Caki2 (cell line): Measurements from ENCODE around the gene EVL. TPM values are rescaled to one million over a fixed set of nuclear protein-coding genes. Genes with fewer than 3 reads are reported as not detected.

Experiments used
- DNase-seq: peaks from one replicate; pipeline ENCODE4 v3.0.0-alpha.2; 2015; ENCODE audit warnings: low read depth
- in situ Hi-C: cut with HindIII; loops from 2 replicates; pipeline ENCODE4 v1.10.0; 2016; ENCODE audit warnings: low sequenced_read_pairs, low pct_unique_long_range_greater_than_20kb, mixed read lengths
- total RNA-seq: library from RNA; depleted of rRNA; stranded (reverse); fragments of >200 nt; shearing (Covaris generic); gene quantifications from 2 replicates; pipeline ENCODE4 v1.2.3, GENCODE V29; 2014; ENCODE audit warnings: low replicate concordance

The EVL gene
- total RNA-seq, 1 experiment from 2014 or later: 2.1 TPM

DNA sequence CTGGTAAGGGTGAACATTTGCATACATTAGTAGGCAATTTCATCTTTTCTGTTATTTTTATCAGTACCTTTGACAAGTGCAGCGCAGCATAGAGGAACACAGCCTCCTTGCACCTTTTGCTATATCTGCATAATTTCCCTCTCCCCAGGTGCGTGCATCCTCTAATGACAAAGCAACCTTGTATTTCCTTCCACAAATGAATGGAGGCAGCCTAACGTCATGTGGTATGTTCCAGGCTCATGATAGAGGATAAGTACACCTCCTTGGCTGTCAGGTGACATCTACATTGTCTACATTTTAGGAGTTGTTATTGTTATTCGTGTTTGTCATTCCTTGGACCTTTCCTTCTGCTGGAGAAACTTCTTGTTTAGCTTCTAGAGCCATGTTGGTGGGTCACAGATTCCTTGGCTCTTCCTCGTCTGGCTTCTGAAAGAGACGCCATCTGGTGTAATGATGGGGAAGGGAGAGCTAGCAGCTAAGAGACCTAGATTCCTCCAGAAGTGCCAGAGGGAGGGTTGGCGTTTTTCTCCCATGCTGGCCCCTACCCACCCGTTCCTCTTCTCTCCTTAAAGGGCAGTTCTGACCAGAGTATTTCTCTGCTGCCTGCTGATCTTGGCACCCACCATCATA is 37.0 kb downstream of the EVL start:
- DNase-seq: no peak
- in situ Hi-C loops: no loop called here

DNA sequence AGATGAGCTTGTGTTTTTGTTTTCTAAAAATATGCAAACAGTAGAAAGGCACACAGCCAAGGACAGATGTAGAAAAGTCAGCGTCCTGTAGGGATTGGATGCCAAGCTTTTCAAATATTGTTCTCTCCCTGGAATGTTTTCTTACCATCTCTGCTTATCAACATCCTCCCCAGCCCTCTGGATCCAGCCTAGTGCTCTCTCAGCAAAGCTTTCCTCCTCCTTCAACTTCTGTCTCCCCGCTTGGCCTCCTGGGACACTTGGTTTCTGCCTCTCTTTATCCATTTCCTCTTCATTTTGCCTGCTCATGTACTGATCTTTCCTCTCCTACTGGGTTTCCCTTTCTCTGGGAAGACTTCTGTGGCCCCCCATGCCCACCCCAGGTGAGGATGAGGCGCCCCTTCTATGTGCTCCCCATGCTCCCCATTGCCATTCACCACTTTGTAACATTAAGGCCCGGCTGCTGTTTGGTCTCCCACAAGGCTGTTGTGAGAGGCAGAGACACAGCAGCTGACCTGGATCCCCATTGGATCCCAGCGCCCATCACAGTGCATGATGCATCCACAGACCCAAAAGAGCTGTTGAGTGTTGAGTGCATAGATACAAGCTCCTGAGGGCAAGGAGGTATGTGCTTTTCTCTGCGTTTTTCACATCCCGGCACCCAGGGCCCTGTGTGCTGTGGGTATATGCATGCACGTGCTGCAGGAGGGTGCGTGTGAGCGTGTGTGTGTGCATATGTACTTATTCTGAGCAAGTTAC is 38.2 kb downstream of the EVL start:
- in situ Hi-C loops: no loop called here
- DNase-seq: no peak

DNA sequence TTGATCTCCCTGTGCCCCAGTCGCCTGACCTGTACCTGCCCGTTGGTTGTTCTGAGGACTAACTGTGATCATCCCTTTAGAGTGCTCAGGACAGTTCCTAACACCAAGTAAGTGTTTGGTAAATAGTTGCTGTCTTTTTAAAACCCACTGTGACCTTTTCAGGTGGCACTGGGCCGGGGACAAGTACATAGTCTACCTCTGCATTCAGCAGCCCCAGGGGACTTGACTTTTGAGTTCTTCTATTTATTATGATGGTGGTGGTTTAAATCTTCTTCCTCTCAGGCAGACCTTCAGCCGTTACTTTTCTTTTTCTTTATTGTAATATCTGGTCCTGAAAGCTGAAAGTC is 38.8 kb downstream of the EVL start:
- in situ Hi-C loops: no loop called here

DNA sequence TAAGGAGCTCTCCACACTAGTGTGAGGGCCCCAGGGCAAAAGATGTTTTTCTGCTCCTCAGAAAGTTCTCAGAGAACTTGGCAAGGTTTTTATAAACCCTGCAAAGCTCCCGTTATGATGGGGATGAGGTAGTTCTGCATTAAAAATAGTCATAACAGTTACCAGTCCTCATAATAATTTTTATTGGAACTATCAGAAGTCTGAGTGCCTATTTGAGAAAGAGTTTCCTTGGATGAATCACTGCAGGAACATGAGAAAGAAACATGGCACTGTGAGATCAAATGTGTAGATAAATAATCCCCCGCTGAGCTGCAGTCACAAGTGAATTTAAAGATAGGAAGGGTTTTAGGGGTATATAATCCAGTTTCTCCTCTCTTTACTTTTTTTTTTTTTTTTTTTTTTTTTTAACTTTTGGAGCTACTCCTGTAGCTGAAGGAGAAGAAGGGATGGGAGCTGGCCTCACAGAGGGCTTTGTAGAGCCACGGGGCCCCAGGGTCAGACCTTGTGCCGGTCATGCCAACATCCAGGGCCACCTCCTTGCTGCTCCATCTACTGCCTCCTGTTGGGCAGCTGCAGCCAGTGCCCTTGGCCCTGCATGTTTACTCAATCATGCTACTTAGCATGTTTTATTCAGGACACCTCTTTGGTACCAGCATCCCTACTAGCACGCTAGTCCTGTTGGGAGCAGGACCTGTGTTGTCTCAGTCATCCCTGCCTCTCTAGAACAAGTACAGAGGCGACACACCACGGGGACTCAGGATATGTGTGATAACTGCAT is 39.5 kb downstream of the EVL start:
- no peak for DNase-seq
- in situ Hi-C loops: no loop called here

More for the DNA sequence above, 38.8 kb downstream of the EVL start:
- DNase-seq: no peak

DNA sequence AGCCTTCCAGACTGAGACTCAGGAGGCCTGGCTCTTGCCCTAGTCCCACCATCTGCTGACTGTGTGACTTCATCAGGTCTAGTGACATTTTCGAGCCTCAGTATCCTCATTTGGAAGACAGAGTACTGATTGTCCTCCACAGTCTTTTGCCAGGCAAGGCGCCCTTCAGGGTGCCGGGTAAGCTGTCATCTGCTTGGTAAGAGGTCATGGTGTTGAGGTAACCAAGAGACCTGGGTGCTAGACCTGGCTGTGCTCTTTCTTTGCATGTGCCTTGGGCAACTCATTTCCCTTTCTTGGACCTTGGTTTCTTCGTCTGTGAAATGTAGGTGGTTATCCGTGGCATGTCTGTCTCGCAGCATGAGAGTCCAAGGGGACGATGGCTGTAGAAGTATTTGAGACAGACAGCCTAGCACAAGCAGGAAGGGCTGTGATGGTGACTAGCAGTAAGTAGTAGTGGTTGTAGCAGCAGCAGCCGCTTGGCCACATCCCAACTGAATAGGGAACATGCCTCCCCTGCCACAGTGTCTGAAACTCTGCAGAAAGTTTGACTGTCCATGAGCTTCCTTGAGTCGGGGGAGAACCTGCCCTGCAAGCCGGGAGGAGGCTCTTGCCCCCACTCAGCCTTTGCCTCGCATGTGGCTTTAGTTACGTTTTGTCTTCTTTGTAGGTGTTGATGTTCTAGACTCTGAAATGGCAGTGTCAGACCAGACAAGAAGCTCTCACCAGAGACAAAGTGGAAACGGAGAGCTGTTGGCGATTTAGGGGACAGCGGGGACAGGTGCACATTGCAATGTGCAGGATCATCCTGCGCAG is 40.3 kb downstream of the EVL start:
- DNase-seq: no peak
- in situ Hi-C loops: no loop called here

DNA sequence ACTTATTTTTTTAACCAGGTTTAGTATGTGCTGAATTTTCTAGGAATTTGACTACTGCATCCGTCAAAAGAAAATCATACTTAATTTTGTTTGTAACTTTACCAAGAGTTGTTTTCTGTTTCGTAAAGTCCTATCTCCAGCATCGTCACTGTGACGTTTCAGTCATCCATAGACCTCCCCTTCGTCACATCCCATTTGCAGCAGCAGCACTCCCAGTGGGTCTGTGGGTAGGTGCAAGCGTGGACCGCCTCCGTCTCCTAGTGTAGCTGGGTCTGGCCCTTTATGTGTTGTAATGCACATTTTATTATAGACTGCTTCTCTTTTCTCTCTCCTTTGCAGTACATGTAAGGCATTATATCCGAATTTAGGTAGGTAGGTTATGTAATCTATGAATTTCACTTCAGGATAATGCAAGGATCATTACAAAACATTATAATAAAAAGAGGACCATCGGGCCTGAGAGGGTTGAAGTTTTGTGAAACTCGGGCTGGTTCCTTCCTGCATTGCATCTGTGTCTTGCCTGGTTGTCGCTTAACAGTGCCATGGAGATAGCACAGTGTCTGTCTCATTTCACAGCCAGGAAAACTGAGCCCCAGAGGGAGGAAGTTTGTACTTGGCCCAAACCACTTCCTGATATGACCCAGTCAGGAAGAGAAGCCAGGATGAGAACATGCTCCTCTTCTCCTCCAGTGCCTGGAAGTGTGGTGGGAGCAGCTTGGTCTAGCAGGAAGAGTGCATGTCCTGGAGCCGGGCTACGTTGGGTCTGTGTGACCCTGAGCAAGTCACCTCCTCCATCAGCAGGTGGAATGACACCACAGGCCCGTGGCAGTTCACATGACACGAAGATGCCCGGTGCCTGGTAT is 41.3 kb downstream of the EVL start:
- DNase-seq: no peak
- in situ Hi-C loops: no loop called here

DNA sequence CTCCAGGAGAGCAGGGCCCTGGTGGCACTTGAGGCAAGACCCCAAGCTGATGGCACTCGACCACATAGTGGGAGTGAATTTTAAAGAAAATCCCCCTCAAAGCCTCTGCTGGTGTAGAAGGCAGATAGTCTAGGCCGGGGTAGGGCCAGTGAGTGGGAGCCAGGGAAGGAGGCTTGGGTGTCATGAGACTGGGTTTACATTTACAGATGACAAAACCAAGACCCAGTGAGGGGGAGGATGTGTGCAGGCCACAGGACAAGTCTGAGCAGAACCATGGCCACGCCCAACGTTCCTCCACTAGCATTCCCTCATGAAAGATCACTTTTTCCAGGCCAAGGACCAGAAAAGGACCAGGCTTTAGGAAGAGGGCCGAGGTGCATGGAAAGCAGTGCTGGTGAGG is 42.0 kb downstream of the EVL start:
- in situ Hi-C loops: no loop called here
- DNase-seq: no peak

DNA sequence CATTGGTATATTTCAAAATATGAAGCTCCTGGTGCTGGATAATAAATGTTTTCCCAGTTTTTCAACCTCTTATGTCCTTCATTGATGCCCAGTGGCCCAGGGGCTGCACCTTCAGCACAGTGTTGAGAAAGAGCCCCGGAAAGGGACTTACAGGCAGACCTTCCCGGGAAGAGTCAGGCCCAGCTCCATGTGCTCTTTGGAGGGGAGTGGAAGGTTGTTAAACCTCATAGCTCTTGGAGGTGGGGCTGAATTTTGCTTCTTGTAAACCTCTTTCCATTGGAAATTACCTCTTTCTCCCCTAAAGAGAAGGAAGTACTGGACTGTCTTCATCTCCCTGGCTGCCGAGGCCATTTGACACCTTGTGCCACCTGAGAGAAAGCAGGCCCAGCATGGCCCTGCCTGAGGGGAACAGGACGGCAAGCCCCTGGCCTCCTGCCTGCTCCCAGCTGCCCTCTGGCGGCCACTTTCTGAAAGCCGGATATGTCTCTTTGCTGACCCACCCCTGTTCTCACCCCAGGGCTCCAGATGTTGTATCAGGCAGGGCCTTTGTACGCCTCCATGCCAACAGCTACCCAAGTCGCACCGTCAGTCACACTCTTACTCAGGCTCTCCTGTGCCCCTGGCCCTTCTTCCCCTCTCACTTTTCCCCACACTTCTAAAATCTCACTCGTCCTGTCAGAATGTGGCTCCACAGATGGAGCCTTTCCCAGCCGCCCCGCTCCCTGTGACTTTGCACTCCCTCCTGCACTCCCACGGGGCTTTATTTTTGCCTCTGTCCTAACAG is 43.0 kb downstream of the EVL start:
- DNase-seq: peak; percentile 27
- in situ Hi-C loops: no loop called here

DNA sequence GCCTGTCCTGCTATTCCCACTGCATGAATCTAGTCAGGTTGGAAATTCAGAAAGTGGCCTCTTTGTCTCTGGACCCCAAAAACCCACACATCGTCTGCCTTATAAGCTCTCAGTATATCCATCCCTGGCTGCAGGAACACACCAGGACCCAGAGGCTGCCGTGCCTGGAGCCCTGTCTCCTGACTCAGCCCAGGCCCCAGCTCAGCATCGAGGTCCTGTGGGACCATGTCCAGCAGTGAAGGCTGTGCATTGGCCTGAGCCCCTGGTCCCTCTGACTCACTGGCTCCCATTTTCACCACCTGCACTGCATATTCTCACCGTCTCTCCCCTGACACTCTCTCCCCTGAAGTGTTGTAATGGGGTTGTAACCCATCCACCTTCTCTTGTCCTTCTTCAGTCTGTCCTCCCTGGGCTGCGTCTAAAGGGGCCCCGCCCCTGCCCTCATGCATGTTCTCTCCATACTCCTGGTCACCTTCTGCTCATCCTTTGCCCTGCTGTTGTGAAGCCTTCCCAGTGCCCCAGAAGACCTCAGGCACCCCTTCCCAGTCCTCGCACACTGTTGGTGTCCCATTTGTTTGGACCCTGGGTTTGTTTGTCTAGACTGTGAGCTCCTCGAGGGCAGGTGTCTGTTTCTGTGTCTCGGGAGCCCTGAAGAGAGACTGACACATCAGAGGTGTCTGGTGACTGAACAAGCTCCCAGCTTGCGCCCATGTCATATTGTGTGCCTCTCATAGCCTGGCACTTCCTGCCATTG is 43.8 kb downstream of the EVL start:
- in situ Hi-C loops: no loop called here
- no peak for DNase-seq

DNA sequence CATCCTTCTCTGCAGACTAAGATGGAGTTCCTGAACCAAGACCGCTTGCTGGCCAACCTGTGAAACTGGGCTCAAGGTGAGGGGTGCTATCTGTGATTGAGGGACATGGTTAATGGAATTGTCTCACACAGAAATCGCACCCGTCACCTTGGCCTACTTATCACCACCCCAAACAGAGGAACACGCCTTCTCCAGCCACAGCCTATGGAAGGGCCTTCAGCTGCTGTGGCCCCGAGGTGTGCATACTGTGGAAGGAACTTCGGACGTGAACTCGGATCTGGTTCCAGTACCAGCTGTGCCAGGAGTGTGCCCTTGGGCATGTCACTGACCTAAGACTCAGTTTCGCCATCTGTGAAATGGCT is 44.4 kb downstream of the EVL start:
- in situ Hi-C loops: no loop called here
- DNase-seq: no peak

DNA sequence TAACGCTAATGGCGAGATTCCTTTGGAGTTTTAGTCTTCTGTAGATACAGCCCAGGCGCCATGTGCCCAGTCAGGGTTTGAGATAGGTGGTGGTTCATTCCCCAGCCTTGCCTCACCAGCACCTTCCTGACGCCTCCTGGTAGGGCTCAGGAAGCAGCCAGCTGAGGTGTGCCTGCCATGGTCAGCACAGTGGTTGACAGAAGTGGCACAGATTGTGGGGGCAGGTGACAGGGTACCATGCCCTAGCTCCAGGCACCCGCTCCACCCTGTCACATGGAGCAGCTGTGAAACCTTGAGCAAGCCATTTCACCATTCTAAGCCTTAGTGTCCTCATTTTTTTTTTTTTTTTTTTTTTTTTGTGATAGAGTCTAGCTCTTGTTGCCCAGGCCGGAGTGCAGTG is 45.6 kb downstream of the EVL start:
- DNase-seq: no peak
- in situ Hi-C loops: no loop called here

DNA sequence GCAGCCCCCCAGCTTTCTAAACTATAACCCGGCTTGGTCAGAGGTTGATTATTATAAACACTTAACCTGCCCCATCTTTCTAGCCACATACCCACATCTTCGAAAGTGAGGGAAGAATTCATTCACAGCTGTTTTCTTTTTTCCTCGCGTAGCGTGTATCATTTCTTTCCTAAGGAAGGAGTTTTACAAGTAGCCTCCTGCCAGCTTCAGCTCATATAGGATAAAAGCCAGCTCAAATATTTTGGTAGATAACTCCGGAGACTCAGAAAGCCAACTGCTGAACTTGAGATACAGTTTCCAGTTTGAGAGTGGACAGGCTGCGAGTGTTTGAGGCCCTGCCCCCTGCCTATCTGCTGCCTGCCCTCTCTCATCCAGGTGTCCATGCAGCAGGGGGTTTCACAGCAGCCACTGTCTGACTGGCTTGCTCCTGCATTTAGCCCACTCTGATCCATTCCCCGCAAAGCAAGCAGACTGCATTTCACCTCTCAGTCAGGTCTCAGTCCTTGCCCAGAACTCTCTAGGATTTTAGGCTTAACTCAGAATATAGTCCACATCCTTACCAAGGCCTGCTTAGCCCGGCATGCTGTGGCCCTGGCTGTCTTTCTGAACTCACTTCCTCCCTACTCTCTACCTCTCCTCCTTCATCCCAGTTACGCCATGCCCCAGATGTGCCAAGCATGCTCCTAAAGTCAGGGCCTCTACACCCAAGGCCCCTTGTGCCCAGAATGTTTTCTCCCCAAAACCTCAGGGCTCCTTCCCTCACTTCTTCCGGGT is 46.9 kb downstream of the EVL start:
- DNase-seq: no peak
- in situ Hi-C loops: no loop called here

DNA sequence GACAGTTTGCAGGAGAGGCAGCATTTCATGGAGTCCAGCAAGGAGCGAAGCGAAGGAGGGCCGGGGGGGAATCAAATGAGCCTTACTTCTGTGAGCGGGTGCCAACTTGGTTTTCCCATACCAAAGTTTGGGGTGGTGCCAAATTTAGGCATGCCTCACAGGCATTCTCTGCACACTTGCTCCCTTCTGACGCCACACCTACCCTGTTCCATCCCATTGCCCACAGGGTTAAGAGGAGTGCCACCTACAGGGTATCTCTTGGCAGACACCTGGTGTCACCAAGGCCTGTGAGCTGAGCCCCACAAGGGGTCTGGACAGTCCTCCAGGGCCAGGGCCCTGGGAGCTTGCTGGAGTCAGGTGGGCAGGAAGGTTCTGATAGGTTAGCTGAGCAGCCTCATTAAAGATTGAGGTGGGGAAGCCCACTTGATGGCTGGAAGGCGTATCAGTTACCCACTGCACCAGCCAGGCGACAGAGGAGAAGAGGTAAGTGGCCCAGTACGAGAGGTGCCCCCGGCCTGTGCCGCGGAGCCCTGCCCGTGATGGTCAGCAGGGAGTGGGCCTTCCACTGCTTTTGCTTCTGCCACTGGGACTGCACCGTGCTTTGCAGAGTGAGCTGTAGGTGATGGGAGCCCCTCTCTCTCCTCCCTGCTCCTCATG is 49.0 kb downstream of the EVL start:
- DNase-seq: no peak
- in situ Hi-C loops: no loop called here

DNA sequence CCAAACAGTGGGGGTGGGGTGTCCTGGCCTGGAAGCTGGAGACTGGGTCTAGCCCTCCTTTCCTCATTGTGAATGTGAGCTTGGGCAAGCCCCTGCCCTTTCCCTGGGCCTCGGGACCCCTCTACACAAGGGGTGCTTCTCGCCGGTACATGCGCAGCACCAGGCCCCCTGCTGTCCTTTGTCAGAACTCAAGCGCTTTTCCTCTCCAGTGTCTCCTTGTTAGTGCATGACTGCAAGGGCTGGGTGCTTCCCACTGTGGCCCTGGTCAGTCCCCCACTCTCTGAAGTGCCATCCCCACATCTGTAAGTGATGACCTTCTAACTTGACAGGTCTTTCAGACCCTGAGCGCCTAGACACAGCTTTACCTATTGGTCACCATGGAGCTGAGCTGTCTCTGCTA is 50.0 kb downstream of the EVL start:
- in situ Hi-C loops: no loop called here
- DNase-seq: no peak

DNA sequence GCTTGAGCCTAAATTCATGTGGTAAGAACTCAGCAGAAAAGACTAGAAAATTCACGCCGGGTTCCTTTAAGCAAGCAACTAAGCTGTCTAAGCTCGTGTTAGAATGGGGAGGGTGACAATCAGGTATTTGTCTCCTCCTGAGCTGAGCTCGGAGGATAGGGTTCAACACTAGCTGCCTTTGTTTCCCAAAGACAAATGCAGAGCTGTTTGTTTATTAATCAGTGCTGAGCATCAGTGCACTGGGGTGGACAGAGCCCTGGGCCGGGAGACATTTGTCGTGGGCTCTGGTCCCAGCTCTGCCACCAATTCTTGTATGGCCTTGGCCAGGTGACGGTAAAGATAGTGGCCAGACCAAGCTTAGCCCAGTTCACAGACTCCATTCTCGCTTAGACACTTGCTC is 50.5 kb downstream of the EVL start:
- DNase-seq: no peak
- in situ Hi-C loops: no loop called here
